Measurements from ENCODE around the gene C2orf42. TPM values are rescaled to one million over a fixed set of nuclear protein-coding genes. Genes with fewer than 3 reads are reported as not detected.

C2orf42 gene
- polyA plus RNA-seq, 3 donors, result 3.0 to 5.5 (median 4.0) TPM

- Mint-ChIP-seq H3K9me3 (peaks cover 0 to 2% (median 0%) of the 10 kb centered on the region in 7 donors), H3K4me3 (peak overlapping the region; percentile 82 to 92), H3K27ac (peak overlapping the region; percentile 99 to 100 (median 100)), H3K36me3 (peaks cover 0 to 1% of the 10 kb centered on the region in 2 donors), H3K27me3 (ENCODE audit: low read depth in 3 of 3) (peaks cover 0 to 5% (median 3%) of the 10 kb centered on the region in 3 donors), H3K4me1 (peaks cover 40% of the 10 kb centered on the region)
- intact Hi-C loops (cut with micrococcal nuclease), result loop anchor here (1.0 to 5.0 kb wide), 6 partner anchors 17 to 228 kb away; partner anchors contain the start of genes PCBP1 (in 2 of the 2) and MXD1 (in 1 of the 2)
- TF ChIP-seq CTCF (IDR thresholded peaks at IDR 0.05), result no peak
- peak overlapping the region; percentile 41 to 67 (median 57) for H3K4me3 ChIP-seq (replicated peaks in 1 of 3; ENCODE audit: low read depth in 2 of 3, low read length in 3 of 3)
- peak overlapping the region; percentile 75 for H3K4me2 ChIP-seq (replicated peaks; ENCODE audit: extremely low read depth, low read length, poor library complexity, severe bottlenecking)
- no peak overlapping the region for H2AFZ ChIP-seq (ENCODE audit: insufficient read depth, low read depth, low read length, poor library complexity, severe bottlenecking)
- no peaks in the 10 kb centered on the region for H3K27me3 ChIP-seq (ENCODE audit: control insufficient read depth in 2 of 2, insufficient read depth in 2 of 2, low read length in 2 of 2)
- WGBS (ENCODE audit: insufficient coverage), result under 1% methylated on average over 66 of the region's 73 CpGs
- no peaks in the 10 kb centered on the region for H3K9me3 ChIP-seq (replicated peaks in 1 of 2; ENCODE audit: control insufficient read depth in 1 of 2, insufficient read depth in 1 of 2, low read length in 2 of 2)
- H3K79me2 ChIP-seq (ENCODE audit: insufficient read depth, low read length), result peaks cover 19% of the 10 kb centered on the region
- H3K4me1 ChIP-seq (ENCODE audit: control insufficient read depth in 1 of 2, insufficient read depth in 2 of 2, low read length in 2 of 2), result peaks cover 39 to 49% of the 10 kb centered on the region in 2 donors
- H3K9ac ChIP-seq (ENCODE audit: insufficient read depth, low read length, poor library complexity, severe bottlenecking), result peak overlapping the region; percentile 97
- no peaks in the 10 kb centered on the region for H3K36me3 ChIP-seq (replicated peaks in 1 of 2; ENCODE audit: control insufficient read depth in 1 of 2, insufficient read depth in 2 of 2, low read length in 2 of 2)
- no peaks in the 10 kb centered on the region for H4K20me1 ChIP-seq (ENCODE audit: insufficient read depth, low read length)
- peak overlapping the region; percentile 90 to 100 for H3K27ac ChIP-seq (ENCODE audit: low read depth in 1 of 2, low read length in 2 of 2)
- DNase-seq, result peak in 2 of 3 donors; percentile 34 to 56
Observed at GRCh38 chr2:70141902-70142589, 48.8 kb downstream of the C2orf42 start.

GRCh38 chr2:70141212-70141901, 49.5 kb downstream of the C2orf42 start:
- peaks cover 0 to 2% (median 0%) of the 10 kb centered on the region in 7 donors for H3K9me3 Mint-ChIP-seq
- no peak overlapping the region for H2AFZ ChIP-seq (ENCODE audit: insufficient read depth, low read depth, low read length, poor library complexity, severe bottlenecking)

More at GRCh38 chr2:70141212-70141901, 49.5 kb downstream of the C2orf42 start:
- H3K36me3 ChIP-seq (replicated peaks in 1 of 2; ENCODE audit: control insufficient read depth in 1 of 2, insufficient read depth in 2 of 2, low read length in 2 of 2), result no peaks in the 10 kb centered on the region
- DNase-seq, result peak; percentile 90 to 97 (median 93)
- intact Hi-C loops (cut with micrococcal nuclease), result loop anchor here in 1 of 2 donors (2.0 to 5.0 kb wide), 4 partner anchors 17 to 154 kb away; partner anchors contain the start of gene PCBP1
- WGBS (ENCODE audit: insufficient coverage), result 52% methylated on average over 5 of the region's 14 CpGs
- H3K36me3 Mint-ChIP-seq, result peaks cover 0 to 1% of the 10 kb centered on the region in 2 donors
- peaks cover 19% of the 10 kb centered on the region for H3K79me2 ChIP-seq (ENCODE audit: insufficient read depth, low read length)
- peaks cover 46 to 56% of the 10 kb centered on the region in 2 donors for H3K4me1 ChIP-seq (ENCODE audit: control insufficient read depth in 1 of 2, insufficient read depth in 2 of 2, low read length in 2 of 2)
- H3K9ac ChIP-seq (ENCODE audit: insufficient read depth, low read length, poor library complexity, severe bottlenecking), result peak overlapping the region; percentile 97
- H4K20me1 ChIP-seq (ENCODE audit: insufficient read depth, low read length), result no peaks in the 10 kb centered on the region
- H3K27ac Mint-ChIP-seq, result peak overlapping the region; percentile 99 to 100 (median 100)
- peak; percentile 56 for TF ChIP-seq CTCF (IDR thresholded peaks at IDR 0.05)
- H3K27me3 Mint-ChIP-seq (ENCODE audit: low read depth in 3 of 3), result peaks cover 0 to 3% (median 3%) of the 10 kb centered on the region in 3 donors
- H3K4me2 ChIP-seq (replicated peaks; ENCODE audit: extremely low read depth, low read length, poor library complexity, severe bottlenecking), result peak overlapping the region; percentile 75
- no peaks in the 10 kb centered on the region for H3K27me3 ChIP-seq (ENCODE audit: control insufficient read depth in 2 of 2, insufficient read depth in 2 of 2, low read length in 2 of 2)
- no peaks in the 10 kb centered on the region for H3K9me3 ChIP-seq (replicated peaks in 1 of 2; ENCODE audit: control insufficient read depth in 1 of 2, insufficient read depth in 1 of 2, low read length in 2 of 2)
- H3K27ac ChIP-seq (ENCODE audit: low read depth in 1 of 2, low read length in 2 of 2), result peak overlapping the region; percentile 90 to 100
- H3K4me1 Mint-ChIP-seq, result peaks cover 46% of the 10 kb centered on the region
- H3K4me3 ChIP-seq (replicated peaks in 1 of 3; ENCODE audit: low read depth in 2 of 3, low read length in 3 of 3), result peak overlapping the region; percentile 41 to 67 (median 57)
- H3K4me3 Mint-ChIP-seq, result peak overlapping the region; percentile 82 to 92

Measured in CD14-positive monocyte (primary cell).